ENCODE results near the gene FRMD4A.

Gene FRMD4A

DNA sequence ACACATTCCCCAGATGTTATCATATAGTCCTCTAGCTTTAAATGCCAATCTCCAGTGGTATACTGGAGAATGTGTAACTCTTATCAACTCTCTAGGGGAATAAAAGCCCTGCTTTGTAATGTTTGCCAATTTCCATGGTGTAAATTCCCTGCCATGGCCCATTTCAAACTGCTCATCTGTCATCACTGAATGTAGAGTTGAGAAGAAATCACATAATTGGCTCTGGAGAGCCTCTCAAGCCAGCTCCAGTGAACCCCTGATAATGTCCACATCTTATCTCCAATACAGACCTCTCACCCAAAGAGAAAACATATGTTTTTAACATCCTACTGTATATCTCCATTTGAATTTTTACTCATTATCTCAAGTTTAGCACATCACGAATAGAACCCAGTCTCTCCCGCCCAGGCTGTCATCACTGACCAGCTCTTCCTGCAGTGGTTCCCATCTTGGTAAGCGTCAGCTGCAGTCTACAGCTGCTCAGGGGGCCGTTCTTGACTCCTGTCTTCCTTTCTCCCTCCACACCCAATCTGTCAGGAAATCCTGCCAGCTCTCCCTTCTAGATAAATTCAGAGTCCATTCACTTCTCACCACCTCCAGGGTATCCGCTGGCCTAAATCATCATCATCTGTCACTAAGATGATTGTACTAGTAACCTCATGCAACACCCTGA is 332.4 kb downstream of the FRMD4A start:
- Histone ChIP-seq H2AFZ (ENCODE audit: low read length) (no peak overlapping the region), H3K4me2 (ENCODE audit: low read depth, low read length) (no peak overlapping the region), H3K9ac (ENCODE audit: low read length) (no peak overlapping the region), H3K27ac (ENCODE audit: low read length) (no peak overlapping the region), H4K20me1 (ENCODE audit: insufficient read depth, low read length) (no peaks in the 10 kb centered on the region), H3K9me3 (replicated peaks; ENCODE audit: insufficient read depth, low read length) (no peaks in the 10 kb centered on the region), H3K36me3 (replicated peaks; ENCODE audit: insufficient read depth, low read length) (no peaks in the 10 kb centered on the region), H3K27me3 (replicated peaks; ENCODE audit: insufficient read depth, low read length) (no peaks in the 10 kb centered on the region), H3K4me1 (ENCODE audit: low read length) (no peaks in the 10 kb centered on the region), H3K79me2 (ENCODE audit: low read length) (no peaks in the 10 kb centered on the region), H3K9me2 (replicated peaks; ENCODE audit: insufficient read depth, low read length) (no peaks in the 10 kb centered on the region), H3K4me3 (ENCODE audit: low read length) (no peak overlapping the region), H3F3A (ENCODE audit: insufficient read depth, low read length) (no peaks in the 10 kb centered on the region)
- no peak for DNase-seq
- no peak for TF ChIP-seq EZH2phosphoT487 (IDR thresholded peaks at IDR 0.05; ENCODE audit: low read length)
- TF ChIP-seq, protein P1, sequence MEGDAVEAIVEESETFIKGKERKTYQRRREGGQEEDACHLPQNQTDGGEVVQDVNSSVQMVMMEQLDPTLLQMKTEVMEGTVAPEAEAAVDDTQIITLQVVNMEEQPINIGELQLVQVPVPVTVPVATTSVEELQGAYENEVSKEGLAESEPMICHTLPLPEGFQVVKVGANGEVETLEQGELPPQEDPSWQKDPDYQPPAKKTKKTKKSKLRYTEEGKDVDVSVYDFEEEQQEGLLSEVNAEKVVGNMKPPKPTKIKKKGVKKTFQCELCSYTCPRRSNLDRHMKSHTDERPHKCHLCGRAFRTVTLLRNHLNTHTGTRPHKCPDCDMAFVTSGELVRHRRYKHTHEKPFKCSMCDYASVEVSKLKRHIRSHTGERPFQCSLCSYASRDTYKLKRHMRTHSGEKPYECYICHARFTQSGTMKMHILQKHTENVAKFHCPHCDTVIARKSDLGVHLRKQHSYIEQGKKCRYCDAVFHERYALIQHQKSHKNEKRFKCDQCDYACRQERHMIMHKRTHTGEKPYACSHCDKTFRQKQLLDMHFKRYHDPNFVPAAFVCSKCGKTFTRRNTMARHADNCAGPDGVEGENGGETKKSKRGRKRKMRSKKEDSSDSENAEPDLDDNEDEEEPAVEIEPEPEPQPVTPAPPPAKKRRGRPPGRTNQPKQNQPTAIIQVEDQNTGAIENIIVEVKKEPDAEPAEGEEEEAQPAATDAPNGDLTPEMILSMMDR (IDR thresholded peaks at IDR 0.05; ENCODE audit: low read length) = no peak
- no peak for TF ChIP-seq EZH2 (optimal IDR thresholded peaks at IDR 0.05; ENCODE audit: low read depth, low read length)

DNA sequence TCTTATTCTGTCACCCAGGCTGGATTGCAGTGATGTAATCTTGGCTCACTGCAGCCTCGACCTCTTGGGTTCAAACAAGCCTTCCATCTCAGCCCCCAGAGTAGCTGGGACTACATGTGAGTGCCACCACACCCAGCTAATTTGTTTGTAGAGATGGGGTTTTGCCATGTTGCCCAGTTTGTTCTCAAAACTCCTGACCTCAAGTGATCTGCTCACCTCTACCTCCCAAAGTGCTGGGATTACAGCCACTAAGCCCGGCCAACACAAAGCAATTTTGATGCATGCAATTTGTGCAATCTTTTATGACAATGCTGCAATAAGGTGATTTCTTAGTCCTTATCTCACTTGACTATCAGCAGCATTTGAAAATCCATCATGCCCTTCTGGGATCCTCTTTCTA is 333.1 kb downstream of the FRMD4A start:
- Histone ChIP-seq H3K27ac (ENCODE audit: low read length) (no peak overlapping the region), H2AFZ (ENCODE audit: low read length) (no peak overlapping the region), H4K20me1 (ENCODE audit: insufficient read depth, low read length) (no peaks in the 10 kb centered on the region), H3K4me3 (ENCODE audit: low read length) (no peak overlapping the region), H3K36me3 (replicated peaks; ENCODE audit: insufficient read depth, low read length) (no peaks in the 10 kb centered on the region), H3F3A (ENCODE audit: insufficient read depth, low read length) (no peaks in the 10 kb centered on the region), H3K79me2 (ENCODE audit: low read length) (no peaks in the 10 kb centered on the region), H3K9me2 (replicated peaks; ENCODE audit: insufficient read depth, low read length) (no peaks in the 10 kb centered on the region), H3K9me3 (replicated peaks; ENCODE audit: insufficient read depth, low read length) (no peaks in the 10 kb centered on the region), H3K4me1 (ENCODE audit: low read length) (no peaks in the 10 kb centered on the region), H3K9ac (ENCODE audit: low read length) (no peak overlapping the region), H3K4me2 (ENCODE audit: low read depth, low read length) (no peak overlapping the region), H3K27me3 (replicated peaks; ENCODE audit: insufficient read depth, low read length) (no peaks in the 10 kb centered on the region)
- no peak for DNase-seq
- TF ChIP-seq, protein P1 (IDR thresholded peaks at IDR 0.05; ENCODE audit: low read length) = no peak
- TF ChIP-seq EZH2 (optimal IDR thresholded peaks at IDR 0.05; ENCODE audit: low read depth, low read length) = no peak

DNA sequence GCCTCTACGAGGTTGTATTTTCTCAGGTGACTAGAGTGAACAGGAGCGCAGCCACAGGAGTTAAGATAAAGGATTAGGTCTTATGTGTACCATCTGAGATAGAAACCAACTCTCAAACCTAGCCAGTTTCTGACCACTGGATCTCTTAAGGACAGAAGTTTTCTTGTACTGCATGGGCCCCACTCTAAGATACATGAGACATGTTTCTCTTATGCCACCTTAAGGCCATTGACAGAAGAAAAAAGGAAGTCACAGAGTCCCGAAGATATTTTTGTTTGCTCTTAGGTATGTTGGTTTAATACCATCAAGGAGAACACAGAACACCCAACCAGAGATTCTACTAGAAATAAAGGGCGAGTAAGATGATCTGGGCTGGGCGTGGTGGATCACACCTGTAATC is 335.8 kb downstream of the FRMD4A start:
- Histone ChIP-seq H3F3A (ENCODE audit: insufficient read depth, low read length) (no peaks in the 10 kb centered on the region), H3K9me2 (replicated peaks; ENCODE audit: insufficient read depth, low read length) (no peaks in the 10 kb centered on the region), H3K4me2 (ENCODE audit: low read depth, low read length) (no peak overlapping the region), H3K27me3 (replicated peaks; ENCODE audit: insufficient read depth, low read length) (no peaks in the 10 kb centered on the region), H2AFZ (ENCODE audit: low read length) (no peak overlapping the region), H4K20me1 (ENCODE audit: insufficient read depth, low read length) (no peaks in the 10 kb centered on the region), H3K79me2 (ENCODE audit: low read length) (no peaks in the 10 kb centered on the region), H3K36me3 (replicated peaks; ENCODE audit: insufficient read depth, low read length) (no peaks in the 10 kb centered on the region), H3K4me1 (ENCODE audit: low read length) (no peaks in the 10 kb centered on the region), H3K9me3 (replicated peaks; ENCODE audit: insufficient read depth, low read length) (no peaks in the 10 kb centered on the region), H3K27ac (ENCODE audit: low read length) (no peak overlapping the region), H3K9ac (ENCODE audit: low read length) (no peak overlapping the region), H3K4me3 (ENCODE audit: low read length) (no peak overlapping the region)
- no peak for DNase-seq
- TF ChIP-seq EZH2 (optimal IDR thresholded peaks at IDR 0.05; ENCODE audit: low read depth, low read length) (no peak), EZH2phosphoT487 (IDR thresholded peaks at IDR 0.05; ENCODE audit: low read length) (no peak)
- TF ChIP-seq, protein P1 (IDR thresholded peaks at IDR 0.05; ENCODE audit: low read length) = no peak

All from MM.1S (cell line).